ENCODE measurements around the gene KLK15. TPM values are rescaled to one million over a fixed set of nuclear protein-coding genes. Genes with fewer than 3 reads are reported as not detected.

The KLK15 gene
- total RNA-seq, 1 donor from 2014 or later = not detected

DNA sequence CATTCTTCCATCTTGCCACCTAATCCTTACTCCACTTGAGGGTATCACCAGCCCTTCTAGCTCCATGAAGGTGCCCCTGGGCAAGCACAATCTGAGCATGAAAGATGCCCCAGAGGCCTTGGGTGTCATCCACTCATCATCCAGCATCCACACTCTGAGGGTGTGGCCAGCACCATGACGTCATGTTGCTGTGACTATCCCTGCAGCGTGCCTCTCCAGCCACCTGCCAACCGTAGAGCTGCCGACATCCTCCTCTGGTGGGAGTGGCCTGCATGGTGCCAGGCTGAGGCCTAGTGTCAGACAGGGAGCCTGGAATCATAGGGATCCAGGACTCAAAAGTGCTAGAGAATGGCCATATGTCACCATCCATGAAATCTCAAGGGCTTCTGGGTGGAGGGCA lies 18.2 kb upstream of the KLK15 start:
- Histone ChIP-seq H3K27ac (ENCODE audit: low read depth, low read length) (no peak overlapping the region), H2AFZ (ENCODE audit: low read depth, low read length) (no peak overlapping the region), H3K4me3 (ENCODE audit: insufficient read depth, low read depth, low read length) (no peak overlapping the region), H4K20me1 (ENCODE audit: insufficient read depth, low read length) (no peaks in the 10 kb centered on the region), H3K9me3 (ENCODE audit: insufficient read depth, low read depth, low read length) (no peaks in the 10 kb centered on the region), H3K27me3 (ENCODE audit: insufficient read depth, low read length) (no peaks in the 10 kb centered on the region), H3K4me1 (ENCODE audit: insufficient read depth, low read length) (no peaks in the 10 kb centered on the region), H3K36me3 (ENCODE audit: insufficient read depth, low read length) (no peaks in the 10 kb centered on the region), H3K9ac (ENCODE audit: low read length) (no peak overlapping the region), H3K79me2 (ENCODE audit: insufficient read depth, low read length) (no peaks in the 10 kb centered on the region), H3K4me2 (ENCODE audit: low read length) (no peak overlapping the region)
- no peak for FAIRE-seq
- no peak overlapping the region for H3K4me3 Mint-ChIP-seq (ENCODE audit: unreplicated experiment)
- H3K27me3 Mint-ChIP-seq (ENCODE audit: low read depth, unreplicated experiment) = peaks cover 11% of the 10 kb centered on the region
- no peaks in the 10 kb centered on the region for H3K36me3 Mint-ChIP-seq (ENCODE audit: low read depth, unreplicated experiment)
- no peak for DNase-seq (ENCODE audit: low read depth)
- peaks cover 8% of the 10 kb centered on the region for H3K9me3 Mint-ChIP-seq (ENCODE audit: unreplicated experiment)
- TF ChIP-seq EZH2 (IDR thresholded peaks at IDR 0.05; ENCODE audit: insufficient read depth, low read length) = no peak
- TF ChIP-seq, protein P1, sequence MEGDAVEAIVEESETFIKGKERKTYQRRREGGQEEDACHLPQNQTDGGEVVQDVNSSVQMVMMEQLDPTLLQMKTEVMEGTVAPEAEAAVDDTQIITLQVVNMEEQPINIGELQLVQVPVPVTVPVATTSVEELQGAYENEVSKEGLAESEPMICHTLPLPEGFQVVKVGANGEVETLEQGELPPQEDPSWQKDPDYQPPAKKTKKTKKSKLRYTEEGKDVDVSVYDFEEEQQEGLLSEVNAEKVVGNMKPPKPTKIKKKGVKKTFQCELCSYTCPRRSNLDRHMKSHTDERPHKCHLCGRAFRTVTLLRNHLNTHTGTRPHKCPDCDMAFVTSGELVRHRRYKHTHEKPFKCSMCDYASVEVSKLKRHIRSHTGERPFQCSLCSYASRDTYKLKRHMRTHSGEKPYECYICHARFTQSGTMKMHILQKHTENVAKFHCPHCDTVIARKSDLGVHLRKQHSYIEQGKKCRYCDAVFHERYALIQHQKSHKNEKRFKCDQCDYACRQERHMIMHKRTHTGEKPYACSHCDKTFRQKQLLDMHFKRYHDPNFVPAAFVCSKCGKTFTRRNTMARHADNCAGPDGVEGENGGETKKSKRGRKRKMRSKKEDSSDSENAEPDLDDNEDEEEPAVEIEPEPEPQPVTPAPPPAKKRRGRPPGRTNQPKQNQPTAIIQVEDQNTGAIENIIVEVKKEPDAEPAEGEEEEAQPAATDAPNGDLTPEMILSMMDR (IDR thresholded peaks at IDR 0.05; ENCODE audit: insufficient read depth, low read depth, low read length) = no peak
- H3K4me1 Mint-ChIP-seq (ENCODE audit: low read depth, unreplicated experiment) = no peaks in the 10 kb centered on the region
- no peak overlapping the region for H3K27ac Mint-ChIP-seq (ENCODE audit: unreplicated experiment)

DNA sequence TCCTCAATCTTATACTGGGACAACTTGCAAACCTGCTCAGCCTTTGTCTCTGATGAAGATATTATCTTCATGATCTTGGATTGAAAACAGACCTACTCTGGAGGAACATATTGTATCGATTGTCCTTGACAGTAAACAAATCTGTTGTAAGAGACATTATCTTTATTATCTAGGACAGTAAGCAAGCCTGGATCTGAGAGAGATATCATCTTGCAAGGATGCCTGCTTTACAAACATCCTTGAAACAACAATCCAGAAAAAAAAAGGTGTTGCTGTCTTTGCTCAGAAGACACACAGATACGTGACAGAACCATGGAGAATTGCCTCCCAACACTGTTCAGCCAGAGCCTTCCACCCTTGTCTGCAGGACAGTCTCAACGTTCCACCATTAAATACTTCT lies 17.4 kb upstream of the KLK15 start:
- Histone ChIP-seq H3K9me3 (ENCODE audit: insufficient read depth, low read depth, low read length) (no peaks in the 10 kb centered on the region), H3K9ac (ENCODE audit: low read length) (no peak overlapping the region), H4K20me1 (ENCODE audit: insufficient read depth, low read length) (no peaks in the 10 kb centered on the region), H3K79me2 (ENCODE audit: insufficient read depth, low read length) (no peaks in the 10 kb centered on the region), H3K27me3 (ENCODE audit: insufficient read depth, low read length) (no peaks in the 10 kb centered on the region), H2AFZ (ENCODE audit: low read depth, low read length) (no peak overlapping the region), H3K36me3 (ENCODE audit: insufficient read depth, low read length) (no peaks in the 10 kb centered on the region), H3K4me3 (ENCODE audit: insufficient read depth, low read depth, low read length) (no peak overlapping the region), H3K4me2 (ENCODE audit: low read length) (no peak overlapping the region), H3K27ac (ENCODE audit: low read depth, low read length) (no peak overlapping the region), H3K4me1 (ENCODE audit: insufficient read depth, low read length) (no peaks in the 10 kb centered on the region)
- Mint-ChIP-seq H3K9me3 (ENCODE audit: unreplicated experiment) (peaks cover 8% of the 10 kb centered on the region), H3K27ac (ENCODE audit: unreplicated experiment) (no peak overlapping the region), H3K4me3 (ENCODE audit: unreplicated experiment) (no peak overlapping the region), H3K27me3 (ENCODE audit: low read depth, unreplicated experiment) (peaks cover 11% of the 10 kb centered on the region), H3K36me3 (ENCODE audit: low read depth, unreplicated experiment) (no peaks in the 10 kb centered on the region), H3K4me1 (ENCODE audit: low read depth, unreplicated experiment) (no peaks in the 10 kb centered on the region)
- FAIRE-seq (no peak), DNase-seq (ENCODE audit: low read depth) (no peak)
- no peak for TF ChIP-seq EZH2 (IDR thresholded peaks at IDR 0.05; ENCODE audit: insufficient read depth, low read length)
- TF ChIP-seq, protein P1 (IDR thresholded peaks at IDR 0.05; ENCODE audit: insufficient read depth, low read depth, low read length) = no peak

DNA sequence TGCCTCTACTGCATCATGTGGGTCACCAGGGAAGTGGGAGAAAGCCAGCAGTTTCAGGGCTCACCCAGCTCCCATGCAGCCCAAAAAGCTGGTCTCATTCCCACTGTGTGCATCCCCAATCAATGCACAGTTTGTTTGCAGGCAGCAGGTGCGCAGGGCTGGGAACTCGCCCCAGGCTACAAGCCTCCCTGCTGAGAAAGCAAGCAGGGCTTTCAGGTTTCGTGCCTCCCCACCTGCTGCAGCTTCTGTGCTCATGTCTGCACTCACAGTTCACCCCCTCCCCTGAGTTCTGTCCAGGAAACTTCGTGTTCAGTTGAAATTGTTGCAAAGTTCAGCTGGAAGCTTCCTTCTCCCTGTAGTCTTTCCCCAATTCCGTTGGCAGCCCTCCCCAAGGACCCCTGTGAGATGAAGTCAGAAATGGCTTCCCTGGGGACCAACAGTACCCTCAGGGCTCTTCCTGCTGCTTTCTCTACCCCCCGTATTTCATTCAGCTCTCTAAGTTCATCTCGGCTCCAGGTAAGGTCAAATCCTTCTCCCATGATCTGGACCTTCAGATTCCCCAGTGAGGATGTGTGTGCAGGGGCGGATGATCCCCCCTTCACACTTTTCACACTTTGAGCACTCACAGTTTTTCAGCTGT lies 11.0 kb upstream of the KLK15 start:
- H3K4me3 ChIP-seq (ENCODE audit: insufficient read depth, low read depth, low read length) = no peak overlapping the region
- FAIRE-seq = no peak
- Mint-ChIP-seq H3K27ac (ENCODE audit: unreplicated experiment) (no peak overlapping the region), H3K36me3 (ENCODE audit: low read depth, unreplicated experiment) (no peaks in the 10 kb centered on the region), H3K9me3 (ENCODE audit: unreplicated experiment) (peaks cover 13% of the 10 kb centered on the region), H3K4me3 (ENCODE audit: unreplicated experiment) (no peak overlapping the region), H3K27me3 (ENCODE audit: low read depth, unreplicated experiment) (peaks cover 38% of the 10 kb centered on the region), H3K4me1 (ENCODE audit: low read depth, unreplicated experiment) (no peaks in the 10 kb centered on the region)
- H3K9me3 ChIP-seq (ENCODE audit: insufficient read depth, low read depth, low read length) = no peaks in the 10 kb centered on the region
- no peak for DNase-seq (ENCODE audit: low read depth)
- H2AFZ ChIP-seq (ENCODE audit: low read depth, low read length) = no peak overlapping the region
- no peaks in the 10 kb centered on the region for H3K27me3 ChIP-seq (ENCODE audit: insufficient read depth, low read length)
- TF ChIP-seq, protein P1 (IDR thresholded peaks at IDR 0.05; ENCODE audit: insufficient read depth, low read depth, low read length) = no peak
- no peak for TF ChIP-seq EZH2 (IDR thresholded peaks at IDR 0.05; ENCODE audit: insufficient read depth, low read length)
- H3K4me1 ChIP-seq (ENCODE audit: insufficient read depth, low read length) = no peaks in the 10 kb centered on the region
- no peak overlapping the region for H3K27ac ChIP-seq (ENCODE audit: low read depth, low read length)
- H3K36me3 ChIP-seq (ENCODE audit: insufficient read depth, low read length) = no peaks in the 10 kb centered on the region
- H4K20me1 ChIP-seq (ENCODE audit: insufficient read depth, low read length) = no peaks in the 10 kb centered on the region
- H3K4me2 ChIP-seq (ENCODE audit: low read length) = no peak overlapping the region
- H3K9ac ChIP-seq (ENCODE audit: low read length) = no peak overlapping the region
- H3K79me2 ChIP-seq (ENCODE audit: insufficient read depth, low read length) = no peaks in the 10 kb centered on the region

Measured in astrocyte (in vitro differentiated cells and primary cell).